Retinal pigment epithelial cell (primary cell): ENCODE measurements around the gene UCN3.
A peak's percentile ranks its signal among the peaks of the same experiment; 100 is the strongest.

ENCODE experiments used
- DNase-seq: peaks from one replicate; pipeline ENCODE4 v3.0.0-alpha.2; 2010; ENCODE audit warnings: low read depth
- H3K4me3 ChIP-seq: 2 replicates; pipeline ENCODE4 v1.5.1; 2011; ENCODE audit warnings: mild to moderate bottlenecking, low read length, control low read depth, moderate library complexity
- CTCF ChIP-seq: conservative IDR thresholded peaks from 2 replicates; pipeline ENCODE4 v1.5.1; 2011; ENCODE audit warnings: low read depth, low read length, control low read depth, inconsistent platforms

UCN3 gene

GRCh38 chr10:5393529-5393928, 28.8 kb downstream of the UCN3 start:
- DNase-seq, result no peak
- no peak for TF ChIP-seq CTCF
- H3K4me3 ChIP-seq, result no peak overlapping the region

- no peak overlapping the region for H3K4me3 ChIP-seq
- TF ChIP-seq CTCF, result no peak
- DNase-seq, result no peak
Measured at GRCh38 chr10:5395168-5395567, 30.4 kb downstream of the UCN3 start.

GRCh38 chr10:5396556-5397300, 32.0 kb downstream of the UCN3 start:
- peak; percentile 74 for DNase-seq
- no peak overlapping the region for H3K4me3 ChIP-seq

GRCh38 chr10:5399332-5399731, 34.6 kb downstream of the UCN3 start:
- no peak overlapping the region for H3K4me3 ChIP-seq
- no peak for TF ChIP-seq CTCF
- DNase-seq, result no peak

More at GRCh38 chr10:5396556-5397300, 32.0 kb downstream of the UCN3 start:
- no peak for TF ChIP-seq CTCF

GRCh38 chr10:5400468-5401240, 35.9 kb downstream of the UCN3 start:
- no peak overlapping the region for H3K4me3 ChIP-seq
- DNase-seq, result no peak
- TF ChIP-seq CTCF, result no peak

- DNase-seq, result no peak
- no peak overlapping the region for H3K4me3 ChIP-seq
- TF ChIP-seq CTCF, result no peak
Measured at GRCh38 chr10:5402798-5403197, 38.0 kb downstream of the UCN3 start.
